Right ventricle myocardium inferior (tissue), 1 donor: Measurements from ENCODE around the gene SSUH2. TPM values are rescaled to one million over a fixed set of nuclear protein-coding genes. Genes with fewer than 3 reads are reported as not detected.

Experiments used
- ATAC-seq: fragments of 200-7000 bp; cut with Tn5 transposase; one replicate; pipeline ENCODE4 v1.9.1; 2020; ENCODE audit warnings: mild to moderate bottlenecking, moderate library complexity
- DNase-seq: peaks from one replicate; pipeline ENCODE4 v3.0.0; 2021; ENCODE audit errors: missing footprints
- intact Hi-C: fragments of 100-400 bp; cut with DNase I; formaldehyde crosslinking; loops from one replicate; pipeline ENCODE4 v1.11.0; 2022
- total RNA-seq: library from RNA; stranded (reverse); fragmentation: NEBNext Ultra II Directional; extraction: Animal tissue kit (Norgen Biotek cat#: 25700); gene quantifications from one replicate; pipeline ENCODE4 v1.2.1, GENCODE V29; 2021
- donor health status: DM: no; HTN: yes; CAD: no; lungs with severe emphysema.

Gene SSUH2
- total RNA-seq, 1 donor from 2014 or later: 1.0 TPM

GRCh38 chr3:8625991-8626390 is 18.6 kb downstream of the SSUH2 start:
- DNase-seq (no peak), ATAC-seq (no peak)
- intact Hi-C loops: no loop called here

- DNase-seq (no peak), ATAC-seq (no peak)
- intact Hi-C loops: no loop called here
These were observed 20.0 kb downstream of the SSUH2 start for GRCh38 chr3:8624612-8625011.

GRCh38 chr3:8623741-8624140 is 20.9 kb downstream of the SSUH2 start:
- DNase-seq (no peak), ATAC-seq (no peak)
- intact Hi-C loops: loop anchor here (1.0 kb wide), 1 partner anchor 181 kb away; no protein-coding TSS in a partner anchor

- intact Hi-C loops: loop anchor here (1.0 kb wide), 1 partner anchor 181 kb away; no protein-coding TSS in a partner anchor
- ATAC-seq: peak; percentile 83
- DNase-seq: peak; percentile 78
These were observed 21.5 kb downstream of the SSUH2 start for GRCh38 chr3:8622873-8623691.

- DNase-seq: no peak
- no peak for ATAC-seq
- intact Hi-C loops: no loop called here
These were observed 22.7 kb downstream of the SSUH2 start for GRCh38 chr3:8621872-8622271.

- DNase-seq (no peak), ATAC-seq (no peak)
- intact Hi-C loops: no loop called here
These were observed 23.5 kb downstream of the SSUH2 start for GRCh38 chr3:8621141-8621540.

GRCh38 chr3:8619548-8619947 is 25.1 kb downstream of the SSUH2 start:
- intact Hi-C loops: no loop called here
- DNase-seq (no peak), ATAC-seq (no peak)

GRCh38 chr3:8618950-8619349 is 25.6 kb downstream of the SSUH2 start:
- DNase-seq (no peak), ATAC-seq (no peak)
- intact Hi-C loops: no loop called here

- no peak for DNase-seq
- no peak for ATAC-seq
- intact Hi-C loops: no loop called here
These were observed 26.7 kb downstream of the SSUH2 start for GRCh38 chr3:8617921-8618320.

GRCh38 chr3:8610951-8611350 is 33.6 kb downstream of the SSUH2 start:
- ATAC-seq: no peak
- intact Hi-C loops: no loop called here
- DNase-seq: no peak

- DNase-seq (no peak), ATAC-seq (no peak)
- intact Hi-C loops: loop anchor here (5.0 kb wide), 1 partner anchor 107 kb away; the partner anchor contains the start of gene LMCD1
These were observed 35.7 kb downstream of the SSUH2 start for GRCh38 chr3:8608791-8609467.

GRCh38 chr3:8608041-8608790 is 36.4 kb downstream of the SSUH2 start:
- intact Hi-C loops: loop anchor here (5.0 kb wide), 1 partner anchor 106 kb away; the partner anchor contains the start of gene LMCD1
- ATAC-seq (no peak), DNase-seq (no peak)

- intact Hi-C loops: loop anchor here (1.0 to 5.0 kb wide), 2 partner anchors 105 to 165 kb away; partner anchors contain the start of gene LMCD1
- ATAC-seq (peak; percentile 96), DNase-seq (no peak)
These were observed 37.2 kb downstream of the SSUH2 start for GRCh38 chr3:8607234-8608040.

GRCh38 chr3:8606701-8607231 is 37.8 kb downstream of the SSUH2 start:
- no peak for ATAC-seq
- DNase-seq: no peak
- intact Hi-C loops: loop anchor here (1.0 to 5.0 kb wide), 2 partner anchors 104 to 164 kb away; partner anchors contain the start of gene LMCD1

- intact Hi-C loops: loop anchor here (5.0 kb wide), 1 partner anchor 103 kb away; the partner anchor contains the start of gene LMCD1
- no peak for DNase-seq
- ATAC-seq: no peak
These were observed 39.6 kb downstream of the SSUH2 start for GRCh38 chr3:8604988-8605387.

- DNase-seq (no peak), ATAC-seq (no peak)
- intact Hi-C loops: no loop called here
These were observed 40.6 kb downstream of the SSUH2 start for GRCh38 chr3:8604006-8604405.

GRCh38 chr3:8603115-8603710 is 41.4 kb downstream of the SSUH2 start:
- ATAC-seq (peak; percentile 48), DNase-seq (no peak)
- intact Hi-C loops: no loop called here

- DNase-seq (no peak), ATAC-seq (no peak)
- intact Hi-C loops: no loop called here
These were observed 44.1 kb downstream of the SSUH2 start for GRCh38 chr3:8600457-8600856.
